Nucleus accumbens (tissue), 56 donors: Measurements from ENCODE around the gene NR0B1.

ENCODE experiments used
- DNase-seq, 56 donors: peaks; one replicate each; lab custom pipeline; 2025; lab: John Stamatoyannopoulos, UW

The NR0B1 gene, protein sequence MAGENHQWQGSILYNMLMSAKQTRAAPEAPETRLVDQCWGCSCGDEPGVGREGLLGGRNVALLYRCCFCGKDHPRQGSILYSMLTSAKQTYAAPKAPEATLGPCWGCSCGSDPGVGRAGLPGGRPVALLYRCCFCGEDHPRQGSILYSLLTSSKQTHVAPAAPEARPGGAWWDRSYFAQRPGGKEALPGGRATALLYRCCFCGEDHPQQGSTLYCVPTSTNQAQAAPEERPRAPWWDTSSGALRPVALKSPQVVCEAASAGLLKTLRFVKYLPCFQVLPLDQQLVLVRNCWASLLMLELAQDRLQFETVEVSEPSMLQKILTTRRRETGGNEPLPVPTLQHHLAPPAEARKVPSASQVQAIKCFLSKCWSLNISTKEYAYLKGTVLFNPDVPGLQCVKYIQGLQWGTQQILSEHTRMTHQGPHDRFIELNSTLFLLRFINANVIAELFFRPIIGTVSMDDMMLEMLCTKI

DNA sequence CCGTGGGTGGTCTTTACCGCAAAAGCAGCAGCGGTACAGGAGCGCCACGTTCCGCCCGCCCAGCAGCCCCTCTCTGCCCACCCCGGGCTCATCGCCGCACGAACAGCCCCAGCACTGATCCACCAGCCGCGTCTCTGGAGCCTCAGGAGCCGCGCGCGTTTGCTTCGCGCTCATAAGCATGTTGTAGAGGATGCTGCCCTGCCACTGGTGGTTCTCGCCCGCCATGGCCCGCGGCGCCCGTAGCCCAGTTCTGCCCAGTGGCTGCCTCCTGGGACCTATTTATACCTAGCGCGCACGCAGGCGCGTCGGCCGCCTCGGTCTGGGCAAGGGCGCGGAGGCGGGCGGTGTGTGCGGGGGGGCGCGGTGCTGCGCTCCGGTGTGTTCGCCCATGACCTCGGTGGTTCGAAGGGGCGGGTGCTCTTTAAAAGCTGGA, at the start of gene NR0B1:
Gene NR0B1, minus strand, starts transcription at position 252 of the 433 bp plus-strand sequence. Its CDS starts 27 bp downstream, at position 225.
- DNase-seq, result peak in 6 of 56 donors; percentile 0 to 32 (median 2)

DNA sequence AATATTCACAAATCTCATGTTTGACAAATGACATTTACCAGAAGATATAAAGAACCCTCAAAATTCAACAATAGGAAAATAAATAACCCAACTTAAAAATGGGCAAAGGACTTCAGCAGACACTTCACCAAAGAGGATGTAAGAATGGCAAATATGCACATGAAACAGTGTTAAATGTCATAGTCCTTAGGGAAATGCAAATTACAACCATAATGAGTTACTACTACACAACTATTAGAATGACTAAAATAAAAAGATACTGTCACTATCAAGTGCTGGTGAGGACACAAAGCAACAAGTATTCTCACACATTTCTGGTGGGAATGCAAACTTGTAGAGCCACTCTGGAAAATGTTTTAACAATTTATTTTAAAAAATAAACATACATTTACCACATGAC, 40.8 kb upstream of the NR0B1 start:
- no peak for DNase-seq

DNA sequence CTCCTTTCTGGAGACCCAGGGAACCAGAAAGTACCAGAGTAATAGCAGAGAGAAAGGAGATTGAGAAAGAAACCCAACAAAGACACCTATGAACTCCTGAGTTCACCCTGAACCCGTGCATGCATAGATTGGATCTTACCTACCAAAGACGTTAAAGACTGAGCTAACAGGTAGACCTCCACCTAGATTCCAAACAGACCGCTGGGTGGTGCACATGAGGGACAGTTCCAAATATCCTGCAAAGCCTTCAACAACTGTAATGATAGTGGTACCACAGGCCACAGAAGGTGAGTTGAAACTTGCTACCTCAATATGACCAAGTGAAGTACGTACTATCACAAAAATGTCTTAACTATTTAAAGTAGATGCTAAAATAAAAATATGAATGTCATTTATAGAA, 34.0 kb upstream of the NR0B1 start:
- no peak for DNase-seq

DNA sequence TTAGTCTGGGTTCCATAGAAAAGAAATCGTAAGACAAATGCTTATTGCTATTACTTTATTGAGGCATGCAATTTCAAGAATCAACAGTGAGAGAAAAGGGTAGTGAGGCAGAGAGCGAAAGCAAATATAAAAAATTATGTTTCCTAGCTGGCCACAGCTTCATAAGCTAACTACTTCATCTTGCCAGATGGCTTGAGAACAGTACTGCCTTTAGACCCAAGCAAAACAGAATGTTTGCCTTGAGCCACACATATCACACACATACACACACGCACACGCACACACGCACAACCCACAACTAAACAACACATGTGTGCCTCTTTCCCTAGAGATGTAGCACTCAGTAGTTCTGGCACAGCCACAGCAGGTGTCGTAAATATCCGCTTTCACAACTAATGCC, 31.6 kb upstream of the NR0B1 start:
- DNase-seq, result no peak

DNA sequence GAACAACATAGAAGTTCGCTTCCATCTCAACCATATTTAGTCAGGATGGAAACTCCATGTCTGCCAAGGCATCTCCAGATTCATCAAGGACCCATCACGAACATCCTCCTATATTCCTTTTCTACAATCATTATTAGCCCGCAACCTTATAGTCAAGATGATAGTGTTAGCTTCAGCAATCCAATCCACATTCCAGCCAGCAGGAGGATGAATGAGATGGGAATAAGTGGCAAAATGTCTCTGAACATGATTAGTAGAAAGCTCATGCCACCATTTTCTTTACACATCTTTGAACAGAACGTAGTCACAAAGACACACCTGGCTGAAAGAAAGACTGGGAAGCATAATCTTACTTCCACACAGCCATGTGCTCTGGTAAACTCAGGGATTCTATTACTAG, 18.6 kb upstream of the NR0B1 start:
- no peak for DNase-seq

DNA sequence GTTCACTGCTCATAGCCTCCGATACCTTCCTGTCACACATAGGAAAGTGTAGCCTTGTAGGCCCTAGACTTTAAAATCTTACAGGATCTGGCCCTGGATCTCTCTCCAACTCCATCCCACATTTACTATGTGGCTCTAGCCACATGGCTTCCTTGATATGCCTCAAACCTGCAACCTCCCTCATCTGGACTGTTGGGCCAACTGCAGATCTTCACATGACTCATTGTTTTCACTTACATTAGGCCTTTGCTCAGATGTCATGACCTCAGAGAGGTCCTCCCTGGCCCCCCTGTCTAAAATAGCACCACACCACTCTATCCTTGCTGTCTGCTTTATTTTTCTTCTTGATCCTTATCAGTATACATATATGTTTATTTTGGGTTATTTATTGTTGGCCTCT, 8.1 kb upstream of the NR0B1 start:
- no peak for DNase-seq

DNA sequence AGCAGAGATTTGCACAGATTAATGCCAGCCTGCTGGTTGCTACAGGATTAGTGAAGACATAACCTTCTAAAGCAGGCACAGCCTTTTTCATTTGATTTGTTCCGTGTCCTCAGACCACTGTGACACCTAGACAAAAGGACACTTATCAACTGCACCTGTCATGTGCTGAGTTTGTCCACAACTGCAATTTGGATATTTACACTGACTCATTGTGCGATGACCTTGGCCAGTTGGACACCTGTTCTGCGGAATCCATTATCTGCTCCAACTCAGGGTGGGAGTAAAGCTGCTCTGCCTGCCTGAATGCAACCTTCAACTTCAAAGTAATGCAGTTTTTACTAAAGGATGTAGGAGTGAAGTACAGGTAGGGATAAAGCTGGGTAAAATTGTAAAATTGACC, 4.1 kb upstream of the NR0B1 start:
- no peak for DNase-seq

DNA sequence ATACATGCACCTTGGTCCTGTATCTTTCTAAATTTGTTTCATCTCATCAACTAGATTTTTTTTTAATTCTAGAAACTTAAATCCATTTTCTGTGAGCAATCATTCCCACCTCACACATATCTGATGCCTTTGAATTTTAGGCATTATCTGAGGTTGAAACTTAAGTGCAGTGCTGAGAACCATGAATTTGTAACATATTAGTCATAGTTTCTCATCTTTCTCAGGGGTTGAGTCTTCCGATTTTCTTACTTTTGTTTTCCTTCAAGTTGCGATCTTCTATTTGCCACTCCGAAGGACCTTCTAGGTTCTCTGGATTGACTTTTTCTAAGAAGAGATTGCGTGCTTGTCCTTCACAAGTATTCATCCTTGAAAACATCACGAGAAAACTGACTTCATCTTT, 3.7 kb upstream of the NR0B1 start:
- DNase-seq, result no peak

DNA sequence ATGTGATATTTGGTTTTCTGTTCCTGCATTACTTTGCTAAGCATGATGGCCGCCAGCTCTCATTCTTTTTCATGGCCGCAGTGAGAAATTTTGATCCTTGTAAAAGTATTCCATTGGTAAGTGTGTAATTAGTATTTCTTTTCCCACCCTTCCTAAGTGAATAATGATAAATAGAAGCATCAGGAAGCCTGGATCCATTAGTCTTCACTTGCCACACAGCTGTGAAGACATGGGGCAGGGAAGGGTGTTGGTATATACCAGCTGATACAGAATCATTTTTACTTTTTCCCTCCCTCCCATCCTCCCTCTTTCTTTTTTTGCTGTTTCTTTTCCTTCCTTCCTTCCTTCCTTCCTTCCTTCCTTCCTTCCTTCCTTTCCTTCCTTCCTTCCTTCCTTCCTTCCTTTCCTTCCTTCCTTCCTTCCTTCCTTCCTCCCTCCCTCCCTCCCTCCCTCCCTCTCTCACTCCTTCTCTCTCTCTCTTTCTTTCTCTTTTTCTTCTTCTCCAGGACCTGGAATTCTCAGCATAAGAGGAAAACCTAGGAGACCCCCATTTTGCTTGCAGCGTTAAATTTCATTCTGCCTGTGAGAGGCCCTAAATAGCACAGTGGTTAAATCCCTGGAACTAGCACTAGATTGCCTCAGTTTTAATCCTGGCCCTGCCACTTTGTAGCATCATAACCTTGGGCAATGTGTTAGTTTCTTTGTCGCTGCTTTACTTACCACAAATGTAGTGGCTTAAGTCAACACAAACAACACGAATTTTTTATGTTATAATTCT, 1.4 kb upstream of the NR0B1 start:
- no peak for DNase-seq

DNA sequence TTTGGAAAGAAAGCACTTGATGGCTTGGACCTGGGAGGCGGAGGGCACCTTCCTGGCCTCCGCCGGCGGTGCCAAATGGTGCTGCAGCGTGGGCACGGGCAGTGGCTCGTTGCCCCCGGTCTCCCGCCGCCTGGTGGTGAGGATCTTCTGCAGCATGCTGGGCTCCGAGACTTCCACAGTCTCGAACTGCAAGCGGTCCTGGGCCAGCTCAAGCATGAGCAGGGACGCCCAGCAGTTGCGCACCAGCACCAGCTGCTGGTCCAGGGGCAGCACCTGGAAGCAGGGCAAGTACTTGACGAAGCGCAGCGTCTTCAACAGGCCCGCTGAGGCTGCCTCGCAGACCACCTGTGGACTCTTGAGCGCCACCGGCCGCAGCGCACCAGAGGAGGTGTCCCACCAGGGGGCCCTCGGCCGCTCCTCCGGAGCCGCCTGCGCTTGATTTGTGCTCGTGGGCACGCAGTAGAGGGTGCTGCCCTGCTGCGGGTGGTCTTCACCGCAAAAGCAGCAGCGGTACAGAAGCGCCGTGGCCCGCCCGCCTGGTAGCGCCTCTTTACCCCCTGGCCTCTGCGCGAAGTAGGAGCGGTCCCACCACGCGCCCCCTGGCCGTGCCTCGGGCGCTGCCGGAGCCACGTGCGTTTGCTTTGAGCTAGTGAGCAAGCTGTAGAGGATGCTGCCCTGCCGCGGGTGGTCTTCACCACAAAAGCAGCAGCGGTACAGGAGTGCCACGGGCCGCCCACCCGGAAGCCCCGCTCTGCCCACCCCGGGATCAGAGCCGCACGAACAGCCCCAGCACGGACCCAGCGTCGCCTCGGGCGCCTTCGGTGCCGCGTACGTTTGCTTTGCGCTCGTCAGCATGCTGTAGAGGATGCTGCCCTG, 689 bp downstream of the NR0B1 start:
- DNase-seq, result peak in 8 of 56 donors; percentile 0 to 20 (median 6)

DNA sequence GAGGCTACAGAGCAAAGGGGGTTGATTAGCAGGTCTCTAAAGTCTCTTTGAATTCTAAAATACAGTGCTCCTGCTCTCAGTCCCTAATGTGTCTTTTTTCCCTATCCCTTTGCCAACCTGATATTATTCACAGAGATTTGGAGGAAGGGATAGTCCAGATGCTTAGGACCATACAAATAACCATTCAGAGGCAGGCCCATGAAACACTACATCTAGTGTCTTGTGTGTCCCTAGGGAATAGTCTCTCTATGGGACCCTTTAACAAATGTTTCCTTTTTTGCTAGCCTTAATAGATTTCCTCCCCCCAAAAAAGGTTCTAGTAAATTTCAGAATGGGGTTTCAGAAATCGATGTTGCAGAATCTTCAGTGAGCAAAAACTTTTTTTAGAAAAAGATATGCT, 1.7 kb downstream of the NR0B1 start:
- DNase-seq, result no peak

DNA sequence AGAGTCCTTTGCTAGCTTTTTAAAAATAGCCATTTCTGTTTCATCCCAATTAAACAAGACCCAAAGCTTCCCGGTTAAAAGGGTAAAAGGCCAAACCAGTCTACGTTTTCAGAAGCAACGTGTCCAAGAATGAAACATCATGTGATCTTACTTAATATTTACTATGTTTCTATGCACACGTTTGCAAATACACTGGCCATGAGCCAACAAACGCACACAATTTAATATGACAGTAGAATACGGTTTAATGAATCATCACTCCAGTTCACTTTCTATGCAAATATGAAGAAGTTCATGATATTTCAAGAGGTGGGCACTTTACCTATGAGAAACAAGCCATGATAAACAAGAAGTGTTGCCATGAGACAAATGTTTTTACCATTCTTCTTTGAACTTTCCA, 4.3 kb downstream of the NR0B1 start:
- DNase-seq, result no peak

DNA sequence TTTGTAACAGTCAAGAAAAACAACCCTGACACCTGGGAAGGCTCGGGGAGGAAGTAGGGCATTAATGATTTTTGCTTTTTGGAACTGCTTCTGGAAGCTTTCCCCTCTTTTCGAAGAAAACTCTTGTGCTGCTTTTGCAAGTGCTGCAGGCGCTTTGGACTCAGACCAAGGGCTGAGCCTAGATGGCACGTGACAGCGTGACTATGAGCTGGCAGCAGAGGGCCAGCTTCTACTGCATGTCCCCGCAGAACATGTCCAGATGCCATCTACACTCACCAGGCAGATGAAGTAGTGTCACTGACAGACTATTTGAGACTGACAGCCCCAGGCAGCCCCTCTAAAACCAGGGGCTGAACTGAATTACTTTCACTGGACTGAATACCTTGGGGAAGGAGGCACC, 6.2 kb downstream of the NR0B1 start:
- peak in 39 of 56 donors; percentile 0 to 72 (median 17) for DNase-seq

DNA sequence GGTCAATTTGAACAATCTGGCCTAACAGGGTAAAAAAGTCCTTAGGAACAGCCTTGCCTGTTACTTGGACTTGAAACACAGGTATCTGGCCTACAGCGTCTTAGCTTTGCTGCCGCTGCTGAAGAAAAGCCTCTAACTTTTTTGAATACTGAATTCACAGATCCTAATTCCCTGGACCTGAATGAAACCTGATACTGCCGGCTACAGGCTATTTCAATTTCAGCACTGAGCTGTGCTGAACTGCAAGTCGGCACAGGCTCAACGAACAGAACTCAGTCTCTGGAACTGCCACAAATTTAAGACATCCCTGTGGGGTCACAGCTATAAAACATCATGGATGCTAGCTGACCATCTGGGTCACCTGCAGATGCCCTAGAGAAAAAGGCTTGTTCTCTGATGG, 7.2 kb downstream of the NR0B1 start:
- no peak for DNase-seq

DNA sequence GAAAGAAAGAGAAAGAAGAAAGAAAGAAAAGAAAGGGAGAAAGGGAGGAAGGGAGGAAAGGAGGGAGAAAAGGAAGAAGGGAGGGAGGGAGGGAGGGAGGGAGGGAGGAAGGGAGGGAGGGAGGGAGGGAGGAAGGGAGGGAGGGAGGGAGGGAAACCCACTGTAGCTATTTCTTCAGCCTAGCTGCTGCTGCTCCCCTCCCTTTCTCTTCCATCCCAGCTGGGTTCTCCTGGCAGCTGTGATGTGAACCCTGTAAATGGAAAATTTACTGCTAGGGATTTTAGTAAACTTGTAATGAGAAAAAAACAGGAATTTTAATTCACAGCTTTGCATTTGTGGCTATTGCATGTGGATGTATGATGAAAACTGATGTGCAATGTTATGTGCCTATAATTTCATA, 8.0 kb downstream of the NR0B1 start:
- DNase-seq, result no peak

DNA sequence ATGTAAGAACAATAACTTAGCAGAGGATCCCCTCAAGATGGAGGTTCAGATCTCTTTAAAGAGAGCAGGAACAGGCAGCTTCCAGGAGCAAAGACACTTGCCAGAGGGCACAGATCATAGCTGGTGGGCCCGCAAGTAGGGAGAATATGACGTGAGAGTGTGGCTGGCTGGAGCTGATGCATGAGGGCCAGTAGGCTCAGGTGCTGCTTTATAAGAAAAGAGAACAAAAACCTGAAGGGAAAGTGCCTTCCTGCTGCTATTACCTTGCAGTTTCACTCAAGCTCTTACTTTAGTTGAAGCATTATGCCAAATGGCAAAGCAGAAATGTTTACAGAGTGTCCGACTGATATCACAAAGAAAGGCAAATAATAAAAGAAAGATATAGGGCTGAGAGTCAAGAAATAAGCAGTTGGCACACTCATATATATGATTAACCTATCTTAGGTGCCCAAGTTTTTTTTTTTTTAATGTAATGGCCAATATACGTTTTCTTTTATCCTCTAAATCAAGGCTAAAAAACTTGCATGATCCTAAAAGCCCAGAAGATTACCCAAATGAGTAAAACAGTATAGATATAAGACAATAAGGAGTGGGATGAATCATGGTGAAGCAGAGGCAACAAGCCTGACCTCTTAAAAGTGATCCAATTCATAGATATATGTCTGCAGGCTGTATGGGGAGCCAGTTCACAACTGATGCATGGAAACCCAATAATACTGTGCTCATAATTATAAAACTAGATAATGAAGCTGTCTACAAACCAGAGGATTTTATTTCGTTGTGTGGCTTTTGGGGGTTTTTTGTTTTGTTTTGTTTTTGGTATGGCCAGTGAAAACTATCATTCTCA, 12.6 kb downstream of the NR0B1 start:
- no peak for DNase-seq

DNA sequence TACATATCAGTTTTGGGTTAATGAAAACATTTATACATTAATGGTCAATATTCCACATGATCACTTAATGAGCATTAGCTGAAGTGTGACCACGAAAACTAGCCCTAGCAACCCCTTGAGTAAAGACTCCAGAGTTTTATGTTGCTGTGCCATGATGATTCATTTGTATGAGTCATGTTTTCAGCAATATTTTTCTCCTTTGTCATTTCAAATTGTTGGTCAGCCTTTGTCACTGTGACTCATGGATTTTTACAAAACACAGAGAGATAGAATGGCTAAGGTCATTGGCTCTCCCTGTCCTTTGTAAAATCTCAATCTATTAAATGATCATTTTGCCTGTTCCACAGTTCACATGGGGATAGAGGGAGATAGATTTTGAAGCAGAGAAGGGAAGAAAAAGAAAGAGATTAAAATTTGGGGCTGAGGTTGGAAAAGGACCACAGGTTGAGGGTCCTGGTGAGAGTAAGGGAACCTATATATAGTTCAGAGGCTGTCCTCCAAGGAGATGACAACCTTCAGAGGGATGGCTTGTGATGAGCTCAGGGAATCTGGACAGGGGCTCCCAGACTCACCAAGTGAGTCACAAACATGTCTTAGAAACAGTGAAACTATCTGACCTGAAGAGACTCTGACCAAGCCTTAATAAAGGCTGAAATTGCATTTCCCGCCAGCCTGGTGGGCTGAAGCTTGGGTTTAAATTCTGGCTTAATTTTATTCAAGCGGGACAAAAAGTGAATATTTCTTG, 25.6 kb downstream of the NR0B1 start:
- no peak for DNase-seq

DNA sequence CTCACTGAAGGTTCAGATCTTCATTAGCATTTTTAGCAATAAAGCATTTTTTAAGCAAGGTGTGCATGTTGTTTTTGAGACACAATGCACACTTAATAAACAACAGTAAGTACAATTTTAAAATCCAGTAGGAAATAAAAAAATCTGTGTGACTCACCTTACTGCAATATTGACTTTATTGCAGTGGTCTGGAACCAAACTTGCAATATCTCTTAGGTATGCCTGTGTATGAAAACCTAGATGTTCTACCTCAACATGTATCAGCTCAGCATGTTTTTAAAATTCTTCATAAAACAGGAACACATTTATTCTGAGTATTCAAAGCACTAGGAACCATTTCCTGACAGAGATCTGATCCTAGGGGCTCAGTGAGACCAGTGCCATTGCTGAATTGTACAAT, 26.7 kb downstream of the NR0B1 start:
- DNase-seq, result no peak

DNA sequence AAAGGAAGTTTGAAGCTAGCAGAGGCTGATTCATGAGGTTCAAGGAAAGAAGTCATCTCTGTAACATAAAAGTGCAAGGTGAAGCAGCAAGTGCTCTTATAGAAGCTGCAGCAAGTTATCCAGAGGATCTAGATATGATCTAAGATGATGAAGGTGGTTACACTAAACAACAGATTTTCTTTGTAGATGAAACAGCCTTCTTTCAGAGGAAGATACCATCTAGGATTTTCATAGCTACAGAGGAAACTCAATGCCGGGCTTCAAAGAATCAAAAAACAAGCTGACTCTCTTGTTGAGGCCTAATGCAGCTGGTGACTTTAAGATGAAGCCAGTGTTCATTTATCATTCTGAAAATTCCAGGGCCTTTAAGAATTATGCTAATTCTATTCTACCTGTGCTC, 28.8 kb downstream of the NR0B1 start:
- no peak for DNase-seq
